NCI-H1092 treated with DMSO at 0.1 percent for 48 hours (cell line): ENCODE results near the gene ERC2.

Source experiments
- DNase-seq: peaks from one replicate; lab custom pipeline; 2025; lab: John Stamatoyannopoulos, UW

ERC2 gene

GRCh38 chr3:56468184-56469106 is at the start of gene ERC2:
TSS of gene ERC2 (minus strand) at chr3:56468467.
- DNase-seq = peak; percentile 58

- no peak for DNase-seq
Measured at GRCh38 chr3:56502738-56503137, 34.5 kb upstream of the ERC2 start.

GRCh38 chr3:56496376-56496775 is 28.1 kb upstream of the ERC2 start:
- DNase-seq = peak; percentile 86

GRCh38 chr3:56494679-56495322 is 26.5 kb upstream of the ERC2 start:
- DNase-seq = peak; percentile 54

GRCh38 chr3:56491566-56491965 is 23.3 kb upstream of the ERC2 start:
- DNase-seq = no peak

- DNase-seq = no peak
Measured at GRCh38 chr3:56488812-56489600, 20.7 kb upstream of the ERC2 start.

GRCh38 chr3:56484525-56485032 is 16.3 kb upstream of the ERC2 start:
- no peak for DNase-seq

GRCh38 chr3:56484122-56484521 is 15.9 kb upstream of the ERC2 start:
- DNase-seq = peak; percentile 28

GRCh38 chr3:56477646-56478045 is 9.4 kb upstream of the ERC2 start:
- no peak for DNase-seq

- DNase-seq = no peak
Measured at GRCh38 chr3:56476771-56477170, 8.5 kb upstream of the ERC2 start.

GRCh38 chr3:56471771-56472170 is 3.5 kb upstream of the ERC2 start:
- DNase-seq = no peak

- DNase-seq = no peak
Measured at GRCh38 chr3:56469141-56469540, 874 bp upstream of the ERC2 start.

- DNase-seq = peak; percentile 48
Measured at GRCh38 chr3:56467801-56468183, 475 bp downstream of the ERC2 start.

GRCh38 chr3:56467108-56467507 is 1.2 kb downstream of the ERC2 start:
- peak; percentile 92 for DNase-seq

- DNase-seq = no peak
Measured at GRCh38 chr3:56459719-56460118, 8.5 kb downstream of the ERC2 start.

- no peak for DNase-seq
Measured at GRCh38 chr3:56459104-56459496, 9.2 kb downstream of the ERC2 start.

GRCh38 chr3:56458496-56459103 is 9.7 kb downstream of the ERC2 start:
- no peak for DNase-seq

- peak; percentile 21 for DNase-seq
Measured at GRCh38 chr3:56456117-56456516, 12.2 kb downstream of the ERC2 start.

- no peak for DNase-seq
Measured at GRCh38 chr3:56453011-56453410, 15.3 kb downstream of the ERC2 start.

- no peak for DNase-seq
Measured at GRCh38 chr3:56452085-56452484, 16.2 kb downstream of the ERC2 start.

GRCh38 chr3:56443372-56443771 is 24.9 kb downstream of the ERC2 start:
- DNase-seq = no peak

GRCh38 chr3:56428667-56429066 is 39.6 kb downstream of the ERC2 start:
- DNase-seq = no peak
